Neural cell (in vitro differentiated cells): ENCODE data around the gene MFAP2.

Experiments
- CTCF ChIP-seq: fragments of 450-650 bp; IDR thresholded peaks from 2 replicates; pipeline ENCODE4 v1.5.1; 2014; ENCODE audit warnings: antibody characterized with exemption, mild to moderate bottlenecking, moderate library complexity; ENCODE audit not compliant: poor library complexity, severe bottlenecking
- MXI1 ChIP-seq: fragments of 450-650 bp; conservative IDR thresholded peaks from 2 replicates; pipeline ENCODE4 v1.6.1; 2014; ENCODE audit warnings: antibody characterized with exemption, mild to moderate bottlenecking; ENCODE audit not compliant: poor library complexity, severe bottlenecking
- POLR2AphosphoS5 ChIP-seq: IDR thresholded peaks from 2 replicates; pipeline ENCODE4 v1.6.1; 2012
- RAD21 ChIP-seq: fragments of 450-650 bp; conservative IDR thresholded peaks from 2 replicates; pipeline ENCODE4 v1.6.1; 2014; ENCODE audit warnings: antibody characterized with exemption, mild to moderate bottlenecking, moderate library complexity
- TAF1 ChIP-seq: IDR thresholded peaks from 2 replicates; pipeline ENCODE4 v1.6.1; 2012; ENCODE audit warnings: low read depth

GRCh38 chr1:16961297-16962133 is 18.9 kb downstream of the MFAP2 start:
- TF ChIP-seq MXI1: no peak
- no peak for TF ChIP-seq TAF1
- no peak for TF ChIP-seq RAD21
- no peak for TF ChIP-seq CTCF
- TF ChIP-seq POLR2AphosphoS5: no peak
